Measurements from ENCODE around the gene KBTBD12.
"Not testable (repeated sequence)": the region's sequence is repeated elsewhere in the genome, so short reads cannot be mapped to it uniquely, and the experiment has no call there.

The KBTBD12 gene

GRCh38 chr3:127915115-127915936, at the start of gene KBTBD12:
TSS of gene KBTBD12 (plus strand) at chr3:127915232. CDS start at chr3:127923062, 7,830 bp downstream.
- in situ Hi-C loops (cut with MboI; ENCODE audit: low sequenced_read_pairs) = no loop called here

GRCh38 chr3:127865941-127866340, 49.1 kb upstream of the KBTBD12 start:
- in situ Hi-C loops (cut with MboI; ENCODE audit: low sequenced_read_pairs) = no loop called here

- in situ Hi-C loops (cut with MboI; ENCODE audit: low sequenced_read_pairs) = no loop called here
These were observed 47.6 kb upstream of the KBTBD12 start for GRCh38 chr3:127867412-127867811.

- in situ Hi-C loops (cut with MboI; ENCODE audit: low sequenced_read_pairs) = no loop called here
These were observed 47.0 kb upstream of the KBTBD12 start for GRCh38 chr3:127867986-127868385.

- in situ Hi-C loops (cut with MboI; ENCODE audit: low sequenced_read_pairs) = no loop called here
These were observed 44.9 kb upstream of the KBTBD12 start for GRCh38 chr3:127870156-127870555.

- in situ Hi-C loops (cut with MboI; ENCODE audit: low sequenced_read_pairs) = not testable (repeated sequence)
These were observed 40.9 kb upstream of the KBTBD12 start for GRCh38 chr3:127874097-127874496.

- in situ Hi-C loops (cut with MboI; ENCODE audit: low sequenced_read_pairs) = no loop called here
These were observed 33.4 kb upstream of the KBTBD12 start for GRCh38 chr3:127881586-127881985.

GRCh38 chr3:127884041-127884440, 31.0 kb upstream of the KBTBD12 start:
- in situ Hi-C loops (cut with MboI; ENCODE audit: low sequenced_read_pairs) = no loop called here

- in situ Hi-C loops (cut with MboI; ENCODE audit: low sequenced_read_pairs) = no loop called here
These were observed 28.6 kb upstream of the KBTBD12 start for GRCh38 chr3:127886231-127886955.

- in situ Hi-C loops (cut with MboI; ENCODE audit: low sequenced_read_pairs) = no loop called here
These were observed 28.1 kb upstream of the KBTBD12 start for GRCh38 chr3:127886956-127887231.

GRCh38 chr3:127887321-127887720, 27.7 kb upstream of the KBTBD12 start:
- in situ Hi-C loops (cut with MboI; ENCODE audit: low sequenced_read_pairs) = no loop called here

- in situ Hi-C loops (cut with MboI; ENCODE audit: low sequenced_read_pairs) = no loop called here
These were observed 26.9 kb upstream of the KBTBD12 start for GRCh38 chr3:127888156-127888555.

GRCh38 chr3:127888564-127889107, 26.4 kb upstream of the KBTBD12 start:
- in situ Hi-C loops (cut with MboI; ENCODE audit: low sequenced_read_pairs) = no loop called here

- in situ Hi-C loops (cut with MboI; ENCODE audit: low sequenced_read_pairs) = no loop called here
These were observed 25.6 kb upstream of the KBTBD12 start for GRCh38 chr3:127889461-127889863.

- in situ Hi-C loops (cut with MboI; ENCODE audit: low sequenced_read_pairs) = no loop called here
These were observed 24.9 kb upstream of the KBTBD12 start for GRCh38 chr3:127889976-127890650.

GRCh38 chr3:127890651-127891290, 24.3 kb upstream of the KBTBD12 start:
- in situ Hi-C loops (cut with MboI; ENCODE audit: low sequenced_read_pairs) = not testable (repeated sequence)

GRCh38 chr3:127894481-127894880, 20.6 kb upstream of the KBTBD12 start:
- in situ Hi-C loops (cut with MboI; ENCODE audit: low sequenced_read_pairs) = no loop called here

- in situ Hi-C loops (cut with MboI; ENCODE audit: low sequenced_read_pairs) = no loop called here
These were observed 15.8 kb upstream of the KBTBD12 start for GRCh38 chr3:127899200-127899599.

- in situ Hi-C loops (cut with MboI; ENCODE audit: low sequenced_read_pairs) = no loop called here
These were observed 15.3 kb upstream of the KBTBD12 start for GRCh38 chr3:127899766-127900165.

GRCh38 chr3:127900536-127900935, 14.5 kb upstream of the KBTBD12 start:
- in situ Hi-C loops (cut with MboI; ENCODE audit: low sequenced_read_pairs) = no loop called here

- in situ Hi-C loops (cut with MboI; ENCODE audit: low sequenced_read_pairs) = no loop called here
These were observed 12.5 kb upstream of the KBTBD12 start for GRCh38 chr3:127902486-127902885.

Data from hTERT RPE-1 (cell line).